Endodermal cell (in vitro differentiated cells): ENCODE data around the gene DUSP23. TPM values are rescaled to one million over a fixed set of nuclear protein-coding genes. Genes with fewer than 3 reads are reported as not detected.

Source experiments
- DNase-seq: peaks from one replicate; pipeline ENCODE4 v3.0.0-alpha.2; 2017
- H3K27ac ChIP-seq: 2 replicates; pipeline ENCODE4 v1.5.1; 2013; ENCODE audit warnings: mild to moderate bottlenecking, low read depth, low read length, moderate library complexity
- H3K27me3 ChIP-seq: 2 replicates; pipeline ENCODE4 v1.6.1; 2013; ENCODE audit warnings: mild to moderate bottlenecking, low read length, moderate library complexity; ENCODE audit not compliant: insufficient read depth, control insufficient read depth, poor library complexity, severe bottlenecking
- H3K36me3 ChIP-seq: 2 replicates; pipeline ENCODE4 v1.7.0; 2013; ENCODE audit warnings: mild to moderate bottlenecking, low read length, moderate library complexity; ENCODE audit not compliant: control insufficient read depth, insufficient read depth
- H3K4me1 ChIP-seq: one replicate; pipeline ENCODE4 v1.7.0; 2013; ENCODE audit warnings: low read length; ENCODE audit not compliant: control insufficient read depth, insufficient read depth
- H3K4me3 ChIP-seq: 2 replicates; pipeline ENCODE4 v1.5.1; 2013; ENCODE audit warnings: mild to moderate bottlenecking, low read length, moderate library complexity
- H3K9ac ChIP-seq: 2 replicates; pipeline ENCODE4 v1.6.1; 2013; ENCODE audit warnings: mild to moderate bottlenecking, low read length, moderate library complexity; ENCODE audit not compliant: poor library complexity, severe bottlenecking; ENCODE audit errors: extremely low read depth
- H3K9me3 ChIP-seq: 2 replicates; pipeline ENCODE4 v1.6.1; 2013; ENCODE audit warnings: mild to moderate bottlenecking, low read length, moderate library complexity; ENCODE audit not compliant: control insufficient read depth
- H3K27ac Mint-ChIP-seq: 2 replicates; pipeline ENCODE4 v1.8.0; 2020; ENCODE audit warnings: mixed read lengths
- H3K27me3 Mint-ChIP-seq: 2 replicates; pipeline ENCODE4 v1.8.0; 2021; ENCODE audit warnings: mild to moderate bottlenecking, mixed read lengths; ENCODE audit not compliant: insufficient read depth
- H3K36me3 Mint-ChIP-seq: 2 replicates; pipeline ENCODE4 v1.8.0; 2020; ENCODE audit warnings: low read depth, mixed read lengths
- H3K4me1 Mint-ChIP-seq: 2 replicates; pipeline ENCODE4 v1.8.0; 2020; ENCODE audit warnings: mixed read lengths
- H3K4me3 Mint-ChIP-seq: 2 replicates; pipeline ENCODE4 v1.8.0; 2020; ENCODE audit warnings: mild to moderate bottlenecking, moderate library complexity, mixed read lengths
- H3K9me3 Mint-ChIP-seq: 2 replicates; pipeline ENCODE4 v1.8.0; 2020; ENCODE audit warnings: mild to moderate bottlenecking, mixed read lengths
- WGBS, 2 experiments: methylation state at CpG; one replicate each; pipeline versions ENCODE4 v1.1.5 to v1.1.7; 2013; ENCODE audit warnings: missing lambda C conversion rate in 2 of 2, mixed read lengths in 1 of 2; ENCODE audit not compliant: insufficient coverage in 1 of 2, insufficient read length in 1 of 2; 5-methylcytosine and 5-hydroxymethylcytosine counted together
- long read RNA-seq, 4 experiments: library from polyadenylated mRNA in 2 of 4; library from RNA in 1 of 4; library from capped mRNA in 1 of 4; stranded (forward) in 3 of 4; unstranded in 1 of 4; transcript quantifications; one replicate each; pipeline ENCODE4 v2.0.0, GENCODE V29; 2020 to 2021; ENCODE audit warnings: inconsistent platforms in 1 of 4
- polyA plus RNA-seq, 2 experiments: library from polyadenylated mRNA; stranded (reverse); fragments of 50-300 nt; gene quantifications; one replicate each; pipeline ENCODE4 v1.2.3, GENCODE V29; 2013
- total RNA-seq, 2 donors: library from RNA; stranded (reverse); fragmentation: NEBNext Ultra II Directional in 1 of 2; extraction: Animal tissue kit (Norgen Biotek cat#: 25700) in 1 of 2; gene quantifications; 2 replicates in 1 of 2; 3 replicates in 1 of 2; pipeline ENCODE4 v1.2.1, GENCODE V29; 2021
- TF ChIP-seq, protein P1 (sequence below): fragments of 200-600 bp; sonication (generic); conservative IDR thresholded peaks from 2 replicates; pipeline ENCODE4 v1.5.0; 2021; ENCODE audit warnings: antibody characterized with exemption, mild to moderate bottlenecking

Gene DUSP23
- 10 to 100 TPM; 28.8 to 32.3 TPM for total RNA-seq
- polyA plus RNA-seq (2013, experiment 1 of 2) = 7.6 TPM
- 7.4 TPM for polyA plus RNA-seq (2013, experiment 2 of 2)
- long read RNA-seq, experiment 1, transcript DUSP23-202 (3 exons, 694 nt) = minor isoform, 6 of 20 reads
- long read RNA-seq, experiment 1, transcript DUSP23-201 (2 exons, 756 nt) = major isoform, 13 of 20 reads
- long read RNA-seq, experiment 1, partial matches to known transcripts = 0 of 20 reads
- long read RNA-seq, experiment 1, other reads (novel, unspliced or antisense) = 1 of 20 reads
- long read RNA-seq, experiment 2, transcript DUSP23-202 (3 exons, 694 nt) = major isoform, 16 of 34 reads
- long read RNA-seq, experiment 2, transcript DUSP23-201 (2 exons, 756 nt) = minor isoform, 10 of 34 reads
- long read RNA-seq, experiment 2, partial matches to known transcripts = 1 of 34 reads
- long read RNA-seq, experiment 2, other reads (novel, unspliced or antisense) = 3 of 34 reads
- long read RNA-seq, experiment 3, transcript DUSP23-201 (2 exons, 756 nt) = major isoform, 6 of 15 reads
- long read RNA-seq, experiment 3, transcript DUSP23-202 (3 exons, 694 nt) = major isoform, 6 of 15 reads
- long read RNA-seq, experiment 3, partial matches to known transcripts = 1 of 15 reads
- long read RNA-seq, experiment 3, other reads (novel, unspliced or antisense) = 2 of 15 reads
- long read RNA-seq, experiment 4, partial matches to known transcripts = 0 of 6 reads
- long read RNA-seq, experiment 4, other reads (novel, unspliced or antisense) = 1 of 6 reads

DNA sequence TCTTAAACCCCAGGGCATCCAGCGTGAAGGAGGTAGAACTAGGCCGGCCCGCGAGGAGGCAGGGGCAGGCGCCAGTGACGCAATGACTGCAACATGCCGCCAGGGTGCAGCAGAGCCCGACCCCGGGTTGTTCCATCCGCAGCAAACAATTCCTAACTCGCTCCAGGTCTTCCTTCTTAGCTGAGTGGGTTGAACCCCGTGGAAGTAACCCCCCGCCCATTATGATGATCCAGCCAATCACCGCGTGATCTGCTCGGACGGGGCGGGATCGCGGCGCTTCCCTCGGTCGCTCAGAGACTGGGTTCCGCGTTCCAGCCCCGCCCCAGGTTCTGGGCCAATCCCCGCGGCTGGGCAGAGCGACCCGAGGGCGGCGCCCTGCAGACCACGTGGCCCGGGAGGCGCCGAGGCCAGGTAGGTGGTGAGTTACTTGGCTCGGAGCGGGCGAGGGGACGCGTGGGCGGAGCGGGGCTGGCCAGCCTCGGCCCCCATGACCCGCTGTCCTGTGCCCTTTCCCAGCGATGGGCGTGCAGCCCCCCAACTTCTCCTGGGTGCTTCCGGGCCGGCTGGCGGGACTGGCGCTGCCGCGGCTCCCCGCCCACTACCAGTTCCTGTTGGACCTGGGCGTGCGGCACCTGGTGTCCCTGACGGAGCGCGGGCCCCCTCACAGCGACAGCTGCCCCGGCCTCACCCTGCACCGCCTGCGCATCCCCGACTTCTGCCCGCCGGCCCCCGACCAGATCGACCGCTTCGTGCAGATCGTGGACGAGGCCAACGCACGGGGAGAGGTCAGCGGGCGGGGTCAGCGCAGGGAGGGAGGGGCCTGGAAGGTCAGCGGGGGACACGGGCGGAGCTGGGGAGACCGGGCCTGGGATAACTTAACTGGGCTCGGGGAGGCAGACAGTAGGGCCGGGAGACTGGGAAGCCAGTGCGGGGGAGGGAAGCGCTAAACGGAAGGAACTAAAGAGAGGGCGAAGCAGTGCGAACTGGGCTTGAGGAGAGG lies at the start of gene DUSP23:
Gene DUSP23, plus strand, starts transcription at position 380 of the 1,000 bp plus-strand sequence. Its CDS starts 139 bp downstream, at position 519.
- H3K36me3 ChIP-seq = no peaks in the 10 kb centered on the region
- Mint-ChIP-seq H3K9me3 (no peaks in the 10 kb centered on the region), H3K27ac (no peak within 1 kb of the TSS), H3K4me3 (peak within 1 kb of the TSS; percentile 66), H3K36me3 (peaks cover 8% of the 10 kb centered on the region), H3K4me1 (peaks cover 16% of the 10 kb centered on the region), H3K27me3 (peaks cover 9% of the 10 kb centered on the region)
- TF ChIP-seq, protein P1, sequence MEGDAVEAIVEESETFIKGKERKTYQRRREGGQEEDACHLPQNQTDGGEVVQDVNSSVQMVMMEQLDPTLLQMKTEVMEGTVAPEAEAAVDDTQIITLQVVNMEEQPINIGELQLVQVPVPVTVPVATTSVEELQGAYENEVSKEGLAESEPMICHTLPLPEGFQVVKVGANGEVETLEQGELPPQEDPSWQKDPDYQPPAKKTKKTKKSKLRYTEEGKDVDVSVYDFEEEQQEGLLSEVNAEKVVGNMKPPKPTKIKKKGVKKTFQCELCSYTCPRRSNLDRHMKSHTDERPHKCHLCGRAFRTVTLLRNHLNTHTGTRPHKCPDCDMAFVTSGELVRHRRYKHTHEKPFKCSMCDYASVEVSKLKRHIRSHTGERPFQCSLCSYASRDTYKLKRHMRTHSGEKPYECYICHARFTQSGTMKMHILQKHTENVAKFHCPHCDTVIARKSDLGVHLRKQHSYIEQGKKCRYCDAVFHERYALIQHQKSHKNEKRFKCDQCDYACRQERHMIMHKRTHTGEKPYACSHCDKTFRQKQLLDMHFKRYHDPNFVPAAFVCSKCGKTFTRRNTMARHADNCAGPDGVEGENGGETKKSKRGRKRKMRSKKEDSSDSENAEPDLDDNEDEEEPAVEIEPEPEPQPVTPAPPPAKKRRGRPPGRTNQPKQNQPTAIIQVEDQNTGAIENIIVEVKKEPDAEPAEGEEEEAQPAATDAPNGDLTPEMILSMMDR = peak; percentile 96
- H3K9ac ChIP-seq = no peak within 1 kb of the TSS
- H3K27me3 ChIP-seq = no peaks in the 10 kb centered on the region
- no peaks in the 10 kb centered on the region for H3K9me3 ChIP-seq
- H3K4me1 ChIP-seq = no peaks in the 10 kb centered on the region
- H3K27ac ChIP-seq = no peak within 1 kb of the TSS
- peak; percentile 99 for DNase-seq
- 49 to 64% methylated on average over 45 to 88 of the region's 88 CpGs for WGBS, 2 experiments
- peak within 1 kb of the TSS; percentile 38 for H3K4me3 ChIP-seq

DNA sequence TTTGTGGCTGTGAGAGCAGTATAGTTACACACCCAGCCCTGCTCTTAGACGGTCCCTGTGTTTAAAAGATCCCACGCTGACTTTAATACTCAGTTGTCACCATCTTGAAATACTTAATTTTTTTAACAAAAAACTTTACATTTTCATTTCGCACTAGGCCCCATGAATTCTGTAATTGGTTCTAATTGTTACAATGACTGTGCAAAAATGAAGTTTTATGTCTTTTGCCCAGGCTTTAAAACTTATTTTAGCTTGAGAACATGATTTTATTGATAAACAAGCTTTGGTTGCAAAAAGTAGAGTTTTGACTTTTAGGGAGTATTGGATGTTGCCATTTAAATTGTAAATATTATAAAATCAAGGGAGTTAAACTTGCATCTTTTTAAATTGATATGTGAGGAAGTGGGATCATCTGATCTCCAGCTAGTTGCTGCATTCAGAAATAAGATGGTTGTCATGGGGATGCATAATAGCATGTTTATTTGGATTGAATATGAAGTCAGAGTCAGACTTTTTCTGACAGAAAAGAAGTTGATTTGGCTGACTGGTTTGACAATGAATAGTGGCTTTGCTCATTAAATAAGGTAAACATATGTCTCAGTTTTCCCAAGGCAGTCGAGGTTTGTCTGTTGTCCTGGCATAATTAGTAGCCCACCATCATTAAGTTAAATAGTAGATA lies 43.4 kb upstream of the DUSP23 start:
- H3K36me3 ChIP-seq = no peaks in the 10 kb centered on the region
- no peaks in the 10 kb centered on the region for H3K27me3 ChIP-seq
- no peak overlapping the region for H3K4me3 ChIP-seq
- H3K9ac ChIP-seq = no peak overlapping the region
- TF ChIP-seq, protein P1 = no peak
- H3K4me1 Mint-ChIP-seq = no peaks in the 10 kb centered on the region
- H3K4me3 Mint-ChIP-seq = no peak overlapping the region
- H3K4me1 ChIP-seq = no peaks in the 10 kb centered on the region
- no peak for DNase-seq
- 83 to 90% methylated on average over 2 to 4 of the region's 4 CpGs for WGBS, 2 experiments
- no peaks in the 10 kb centered on the region for H3K27me3 Mint-ChIP-seq
- no peak overlapping the region for H3K27ac ChIP-seq
- H3K27ac Mint-ChIP-seq = no peak overlapping the region
- H3K9me3 ChIP-seq = no peaks in the 10 kb centered on the region
- H3K9me3 Mint-ChIP-seq = peaks cover 18% of the 10 kb centered on the region
- H3K36me3 Mint-ChIP-seq = no peaks in the 10 kb centered on the region
